HG03039 (cell line): ENCODE measurements around the gene C1QTNF3.
"Not testable (repeated sequence)": the region's sequence is repeated elsewhere in the genome, so short reads cannot be mapped to it uniquely, and the experiment has no call there.

Experiments used
- ATAC-seq: cut with Tn5 transposase; IDR thresholded peaks from one replicate; pipeline ENCODE4 v1.9.1; 2021; ENCODE audit warnings: mild to moderate bottlenecking, moderate library complexity; ENCODE audit not compliant: unreplicated experiment

C1QTNF3 gene, protein sequence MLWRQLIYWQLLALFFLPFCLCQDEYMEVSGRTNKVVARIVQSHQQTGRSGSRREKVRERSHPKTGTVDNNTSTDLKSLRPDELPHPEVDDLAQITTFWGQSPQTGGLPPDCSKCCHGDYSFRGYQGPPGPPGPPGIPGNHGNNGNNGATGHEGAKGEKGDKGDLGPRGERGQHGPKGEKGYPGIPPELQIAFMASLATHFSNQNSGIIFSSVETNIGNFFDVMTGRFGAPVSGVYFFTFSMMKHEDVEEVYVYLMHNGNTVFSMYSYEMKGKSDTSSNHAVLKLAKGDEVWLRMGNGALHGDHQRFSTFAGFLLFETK

DNA sequence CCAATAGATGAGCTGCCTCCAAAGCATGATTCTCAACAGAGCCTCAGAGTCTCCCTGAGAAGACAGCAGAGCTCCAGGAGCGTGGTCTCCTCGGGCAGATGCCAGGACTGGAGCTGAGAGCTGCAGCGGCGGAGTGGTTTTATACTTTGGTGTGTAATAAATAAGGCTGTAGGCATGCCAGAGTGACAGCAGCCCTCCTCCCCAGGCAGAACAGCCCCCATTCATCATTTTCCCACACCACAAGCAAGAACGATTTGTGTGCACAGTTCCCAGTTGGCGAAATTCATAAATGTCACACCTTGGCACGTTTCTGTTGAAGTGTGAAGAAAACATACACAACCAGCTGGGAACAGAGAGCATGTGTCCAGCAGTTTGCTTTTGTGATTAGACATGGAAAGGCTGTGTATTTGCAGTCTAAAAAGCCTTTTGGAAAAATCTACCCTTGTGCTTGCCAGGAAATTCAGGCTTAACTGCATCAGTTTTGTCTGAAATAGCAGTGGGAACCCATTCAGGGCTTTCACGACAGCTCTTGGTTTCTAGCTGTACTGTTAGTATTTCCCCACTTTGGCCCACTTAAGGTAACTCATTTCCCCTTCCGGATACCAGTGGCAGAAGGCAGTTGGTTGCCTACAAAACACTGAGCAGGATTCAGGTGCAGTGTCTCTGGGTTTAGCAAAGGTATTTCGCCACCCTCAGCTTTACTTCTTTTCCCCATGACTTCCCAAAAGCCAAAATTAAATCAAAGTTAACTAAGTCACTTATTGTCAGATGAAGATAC lies at the start of gene C1QTNF3:
TSS of gene C1QTNF3 (minus strand) at position 115 of the 778 bp plus-strand sequence. CDS start at position 27, 88 bp downstream.
- no peak for ATAC-seq

DNA sequence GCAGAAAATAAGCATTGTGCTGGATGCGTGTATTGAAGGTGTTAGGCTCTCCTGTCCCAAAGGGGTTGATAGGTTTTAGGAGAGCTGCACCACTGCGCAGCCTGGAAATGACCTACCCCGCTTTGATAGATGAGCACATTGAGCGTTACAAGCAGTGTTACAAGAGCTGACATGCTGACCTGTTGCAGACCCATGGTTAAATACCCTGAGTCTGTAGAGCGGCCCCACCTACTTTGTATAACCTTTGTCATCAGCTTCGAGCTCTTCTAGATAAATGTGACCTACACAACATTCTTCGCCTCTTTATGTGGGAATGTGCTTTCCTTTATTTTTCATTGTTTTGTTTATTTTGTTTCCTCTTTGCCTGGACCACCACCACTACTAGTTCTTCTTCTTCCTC lies 48.0 kb upstream of the C1QTNF3 start:
- not testable (repeated sequence) for ATAC-seq

DNA sequence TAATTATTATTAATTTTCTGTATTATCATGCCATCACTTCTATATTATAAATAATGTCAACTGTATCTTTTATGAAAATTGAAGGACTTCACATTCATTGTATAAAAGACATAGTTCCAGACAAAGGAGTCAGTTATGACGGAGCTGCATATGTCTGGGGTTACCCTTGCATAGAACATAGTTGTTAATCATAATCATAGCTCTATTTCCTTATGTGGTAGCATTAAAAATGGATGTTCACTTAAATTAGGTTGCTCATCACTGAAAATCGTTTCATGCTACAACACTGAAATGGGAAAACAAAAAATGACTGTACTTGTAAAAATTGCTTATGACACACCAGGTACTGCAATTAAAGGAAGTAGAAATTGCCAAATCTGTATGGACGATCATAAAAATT lies 46.8 kb upstream of the C1QTNF3 start:
- ATAC-seq: not testable (repeated sequence)

DNA sequence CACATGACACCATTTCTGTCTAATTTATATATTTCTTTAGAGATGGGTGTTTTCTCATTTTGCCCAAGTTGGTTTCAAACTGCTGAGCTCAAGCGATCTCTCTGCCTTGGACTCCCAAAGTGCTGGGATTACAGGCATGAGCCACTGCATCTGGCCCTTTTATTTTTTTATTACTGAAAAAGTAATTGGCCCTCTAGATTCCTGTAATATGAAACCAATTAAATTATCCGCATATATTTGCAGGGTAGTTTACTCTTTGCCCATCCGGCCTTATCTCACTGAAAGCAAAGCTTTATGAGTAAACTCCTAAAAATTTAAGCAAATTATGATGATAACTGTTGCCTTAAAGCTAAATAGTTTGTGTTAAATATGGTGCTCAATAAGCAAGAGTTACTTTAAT lies 44.7 kb upstream of the C1QTNF3 start:
- ATAC-seq: not testable (repeated sequence)

DNA sequence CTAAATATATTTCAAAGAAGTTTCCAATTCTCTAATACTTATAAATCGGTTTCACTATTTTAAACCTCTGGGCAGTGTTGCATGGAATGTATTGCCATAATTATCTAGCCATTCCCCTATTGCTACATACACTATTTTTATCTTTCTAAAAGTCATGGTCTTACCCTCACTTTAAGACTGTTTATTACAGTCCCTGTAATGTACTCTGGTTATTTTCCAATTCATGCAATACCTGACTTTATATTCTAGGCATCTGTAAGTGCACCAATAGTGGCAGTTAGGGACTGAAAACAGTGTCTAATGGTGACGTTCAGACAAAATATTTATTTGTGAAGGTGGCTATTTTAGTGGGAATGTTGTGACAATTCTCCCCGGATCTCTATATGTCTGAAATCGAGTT lies 40.9 kb upstream of the C1QTNF3 start:
- ATAC-seq: not testable (repeated sequence)

DNA sequence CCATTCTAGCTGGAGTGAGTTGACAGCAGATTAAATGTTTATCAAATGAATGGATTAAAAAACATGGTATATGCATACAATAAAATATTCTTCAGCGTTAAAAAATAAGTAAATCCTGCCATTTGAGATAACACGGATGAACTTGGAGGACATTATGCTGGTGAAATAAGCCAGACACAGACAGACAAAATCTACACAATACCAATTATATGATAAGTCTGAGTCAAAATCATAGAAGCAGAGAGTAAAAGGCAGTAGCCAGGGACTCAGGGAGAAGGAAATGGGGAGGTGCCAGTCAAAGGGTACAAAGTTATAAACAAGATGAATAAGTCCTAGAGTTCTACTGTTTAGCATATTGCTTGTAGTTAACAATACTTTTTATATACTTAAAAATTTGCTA lies 36.5 kb upstream of the C1QTNF3 start:
- ATAC-seq: not testable (repeated sequence)

DNA sequence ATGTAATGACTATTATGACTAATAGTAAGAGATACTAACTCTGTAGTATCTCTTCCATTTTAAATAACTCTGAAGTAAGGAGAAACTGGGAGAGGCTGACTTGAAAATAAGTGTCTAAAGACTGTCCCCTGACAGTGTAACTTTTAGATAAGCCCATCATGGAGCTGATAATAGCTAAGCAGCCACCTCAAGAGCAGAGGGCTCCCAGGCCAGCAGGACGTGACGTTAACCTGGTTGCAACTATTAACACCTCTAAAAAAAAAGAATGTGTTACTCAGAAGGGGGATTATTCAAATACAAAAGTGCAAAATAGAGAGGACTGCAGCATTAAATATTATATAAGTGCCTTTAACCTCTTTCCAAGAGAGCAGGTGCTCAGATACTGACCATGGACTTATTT lies 34.6 kb upstream of the C1QTNF3 start:
- ATAC-seq: not testable (repeated sequence)

DNA sequence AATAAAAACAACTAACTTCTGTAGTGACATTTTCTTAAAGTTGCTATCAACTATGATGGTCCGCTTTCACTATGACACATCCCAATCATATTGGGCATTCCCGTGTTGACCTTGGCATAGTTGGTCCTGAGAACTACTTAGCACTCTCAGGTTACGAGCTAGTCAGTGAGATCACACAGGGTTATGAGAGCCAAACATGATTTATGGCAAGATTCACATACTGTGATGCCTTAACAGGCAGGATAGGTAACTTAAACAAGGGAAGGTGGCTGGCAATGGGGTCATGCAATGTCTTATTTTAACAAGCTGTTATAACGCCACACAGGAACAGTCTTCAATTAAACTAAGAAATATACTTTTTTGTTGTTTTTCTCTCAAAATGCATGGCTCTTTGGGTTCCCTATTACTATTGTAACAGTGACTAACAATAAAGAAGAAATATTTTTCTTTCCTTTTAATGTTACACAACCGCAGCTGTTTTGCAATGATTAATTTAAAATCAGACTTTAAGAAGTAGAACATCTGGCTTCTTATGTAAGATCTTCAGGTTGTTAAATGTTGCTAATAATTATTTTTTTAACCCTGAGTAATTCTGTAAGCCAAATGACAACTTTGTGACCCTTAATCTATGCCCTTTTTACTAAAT lies 33.8 kb upstream of the C1QTNF3 start:
- not testable (repeated sequence) for ATAC-seq

DNA sequence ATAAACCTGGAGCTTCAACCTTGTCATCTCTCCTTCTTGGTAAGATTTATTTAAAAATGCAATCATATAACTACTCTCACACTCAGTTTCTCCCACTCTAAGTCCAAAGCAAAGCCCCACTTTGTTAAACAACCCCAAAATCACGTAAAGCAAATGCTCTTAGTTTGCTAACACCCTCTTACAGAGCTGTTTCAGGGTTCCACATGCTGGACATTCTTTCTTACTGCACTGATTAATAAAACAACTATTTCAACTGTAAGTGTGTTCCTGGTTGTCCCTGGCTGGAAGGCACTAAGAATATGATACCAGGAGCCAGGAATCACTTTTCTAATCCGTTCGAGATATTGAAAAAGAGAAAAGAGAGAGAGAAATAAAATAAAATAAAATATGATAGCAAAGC lies 31.5 kb upstream of the C1QTNF3 start:
- not testable (repeated sequence) for ATAC-seq

DNA sequence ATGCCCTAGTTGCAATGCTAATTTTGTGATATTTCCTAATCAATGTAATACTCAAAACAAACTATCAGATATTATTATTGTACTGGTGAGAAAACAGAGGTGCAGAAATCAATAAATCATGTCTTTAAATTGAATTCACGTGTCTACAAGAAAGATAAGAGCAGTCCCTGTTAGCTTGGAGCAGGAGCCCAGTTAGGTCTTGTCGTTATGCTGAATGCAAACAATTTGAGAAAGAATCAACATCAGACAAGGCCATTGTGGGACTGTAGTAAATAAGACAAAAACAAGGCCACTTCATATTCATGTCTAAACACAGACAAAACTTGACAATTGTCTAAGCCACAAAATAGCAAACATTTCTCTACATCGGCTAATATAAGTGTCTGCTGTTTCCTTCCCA lies 31.1 kb upstream of the C1QTNF3 start:
- ATAC-seq: not testable (repeated sequence)

DNA sequence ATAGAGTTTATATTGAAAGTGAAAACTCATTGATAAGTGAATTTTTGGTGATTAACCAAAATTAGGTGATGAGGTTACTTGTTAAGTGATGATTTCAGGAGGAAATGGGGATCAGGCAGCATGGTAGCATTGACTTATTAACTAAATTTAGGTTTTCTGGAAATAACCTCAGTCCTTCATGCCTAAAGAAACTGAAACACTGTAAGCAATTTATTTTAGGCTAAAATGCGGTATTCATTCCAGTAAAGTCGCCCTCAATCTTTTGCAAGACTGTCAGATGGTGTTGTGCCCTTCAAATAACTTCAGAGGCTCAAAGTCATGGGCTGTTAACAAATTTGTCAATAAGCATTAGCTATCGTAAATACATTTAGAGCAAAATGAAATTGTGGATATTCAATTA lies 27.6 kb upstream of the C1QTNF3 start:
- not testable (repeated sequence) for ATAC-seq

DNA sequence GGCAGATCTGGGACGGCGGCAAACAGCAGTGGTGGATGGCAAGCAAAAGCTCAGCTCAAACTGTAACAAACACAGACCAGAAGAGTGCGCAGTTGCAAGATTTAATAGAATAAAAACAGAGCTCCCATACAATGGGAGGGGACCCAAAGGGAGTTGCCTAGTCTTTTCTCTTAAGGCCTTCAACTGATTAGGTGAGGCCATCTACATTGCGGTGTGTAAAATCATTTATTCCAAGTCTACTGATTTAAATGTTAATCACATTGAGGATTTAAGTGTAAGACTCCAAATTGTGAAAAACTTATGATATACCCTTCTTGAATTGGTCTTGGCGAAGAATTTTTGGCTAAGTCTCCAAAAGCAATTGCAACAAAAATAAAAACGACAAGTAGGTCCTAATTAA lies 21.6 kb upstream of the C1QTNF3 start:
- ATAC-seq: no peak

DNA sequence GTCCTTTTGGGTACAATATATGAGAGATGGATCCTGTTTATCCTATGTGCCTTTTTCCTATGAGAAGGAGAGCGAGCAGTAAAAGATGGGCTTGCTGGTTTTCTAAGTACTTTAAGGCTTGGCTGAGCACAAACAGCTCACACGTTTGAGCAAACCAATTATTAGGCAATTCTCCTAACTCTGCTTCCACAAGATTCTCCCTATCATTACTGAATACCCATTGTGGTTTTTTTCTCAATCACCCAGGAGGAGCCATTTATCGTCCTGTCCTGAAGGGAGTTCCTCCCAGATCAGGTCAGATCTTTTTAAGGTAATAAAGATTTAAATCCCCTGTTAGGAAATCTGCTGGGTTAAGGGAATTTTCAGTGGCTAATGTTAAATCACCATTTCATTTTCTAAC lies 19.4 kb upstream of the C1QTNF3 start:
- no peak for ATAC-seq

DNA sequence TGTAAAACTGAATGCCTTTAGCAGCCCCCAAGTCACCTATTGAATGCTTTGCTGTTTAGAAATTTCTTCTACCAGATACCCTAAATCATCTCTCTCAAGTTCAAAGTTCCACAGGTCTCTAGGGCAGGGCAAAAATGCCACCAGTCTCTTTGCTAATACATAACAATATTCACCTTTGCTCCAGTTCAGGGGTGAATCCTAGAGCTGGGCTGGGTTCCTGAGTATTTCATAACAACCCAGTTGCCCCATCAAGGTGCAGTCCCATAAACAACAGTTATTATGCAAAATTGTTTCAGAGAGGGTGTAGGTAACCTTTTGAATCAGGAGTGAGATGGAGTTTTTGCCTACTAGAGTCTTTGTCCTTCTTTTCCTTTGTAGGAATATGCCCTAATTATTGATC lies 19.0 kb upstream of the C1QTNF3 start:
- ATAC-seq: no peak

DNA sequence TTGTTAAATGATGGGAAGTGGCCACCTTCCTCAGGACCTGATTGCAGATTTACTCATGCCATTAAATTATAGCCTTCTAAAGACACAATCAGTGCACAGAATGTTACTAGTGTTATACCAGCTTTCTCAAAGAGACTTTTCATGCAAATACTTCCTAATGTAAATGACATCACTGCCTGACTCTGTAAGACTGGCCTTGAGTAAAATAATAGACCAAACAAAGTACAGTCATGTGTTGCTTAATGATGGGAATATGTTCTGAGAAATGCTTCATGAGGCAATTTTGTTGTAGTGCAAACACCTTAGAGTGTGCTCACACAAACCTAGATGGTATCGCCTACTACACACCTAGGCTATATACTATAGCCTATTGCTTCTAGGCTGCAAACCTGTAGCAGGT lies 17.0 kb upstream of the C1QTNF3 start:
- no peak for ATAC-seq

DNA sequence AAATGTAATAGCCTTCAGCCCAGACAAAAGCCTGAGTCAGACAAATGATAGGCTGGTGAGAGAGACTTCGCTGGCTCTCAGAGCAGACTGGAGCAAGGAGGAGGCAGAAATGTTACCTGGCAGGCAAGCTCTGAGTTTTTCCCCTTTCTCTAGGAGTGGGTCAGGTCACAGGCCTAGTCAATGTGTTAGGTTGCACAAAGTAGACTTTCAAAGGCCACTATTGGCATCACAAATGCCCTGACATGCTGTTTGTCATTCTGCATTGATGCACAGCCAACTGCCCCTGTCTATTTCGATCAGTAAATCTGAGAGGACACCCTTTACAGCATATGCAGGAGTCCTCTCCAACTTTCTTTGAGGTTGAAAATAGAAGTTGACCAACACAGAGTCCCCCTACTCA lies 15.5 kb upstream of the C1QTNF3 start:
- ATAC-seq: no peak

DNA sequence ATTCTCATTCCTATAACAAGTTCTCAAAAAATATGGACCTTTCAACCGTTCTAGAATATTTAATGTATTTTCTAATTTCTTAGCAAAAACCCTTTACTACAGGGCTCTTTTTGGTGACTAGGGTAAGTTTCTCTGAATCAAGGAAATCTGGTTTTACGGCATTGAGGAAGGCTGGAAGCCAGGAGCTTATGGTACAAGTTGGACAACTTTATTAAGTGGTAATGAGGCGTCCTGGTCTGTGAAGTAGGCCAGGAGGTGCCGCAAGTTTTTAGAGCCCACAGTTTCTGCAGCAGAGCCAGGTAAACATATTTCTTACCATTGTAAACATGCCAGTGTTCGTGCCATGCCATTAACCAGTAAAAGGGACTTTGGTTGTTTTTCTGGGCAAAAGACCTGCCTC lies 14.6 kb upstream of the C1QTNF3 start:
- ATAC-seq: no peak

DNA sequence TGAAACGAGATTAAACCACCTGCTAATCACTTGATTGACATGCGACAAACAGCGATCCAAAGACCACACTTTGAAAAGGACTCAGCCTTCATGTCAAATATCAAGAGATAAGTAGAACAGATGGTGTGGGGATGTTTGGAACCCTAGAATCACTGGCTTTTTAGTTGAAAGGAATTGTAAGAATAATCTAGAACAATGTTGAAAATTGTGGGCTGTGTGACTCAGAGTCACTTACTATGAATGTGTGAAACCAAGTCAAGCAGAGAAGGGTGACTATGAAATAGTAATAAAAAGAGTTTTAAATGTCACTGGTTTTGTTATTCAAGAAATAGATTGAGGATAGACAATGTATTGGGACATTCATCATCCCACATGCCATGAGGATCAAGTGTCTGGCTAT lies 14.1 kb upstream of the C1QTNF3 start:
- no peak for ATAC-seq

DNA sequence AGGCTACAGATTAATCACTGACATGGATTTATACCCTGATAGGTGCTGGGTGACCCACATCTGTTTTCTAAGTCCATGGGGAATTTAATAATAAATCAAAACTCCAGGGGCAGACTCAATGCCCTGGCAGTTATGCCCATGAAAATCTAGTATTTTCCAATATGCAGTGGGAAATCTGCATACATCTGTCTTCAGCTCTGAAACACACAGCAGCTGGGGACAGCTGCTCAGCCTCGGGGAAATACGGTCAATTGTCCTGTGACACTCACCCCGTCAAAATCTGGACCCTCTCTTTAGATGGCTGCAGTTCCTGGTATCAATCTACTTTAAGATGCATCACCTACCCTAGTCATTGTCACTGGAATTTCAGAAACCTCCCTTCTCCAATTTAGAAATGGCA lies 12.7 kb upstream of the C1QTNF3 start:
- ATAC-seq: no peak

DNA sequence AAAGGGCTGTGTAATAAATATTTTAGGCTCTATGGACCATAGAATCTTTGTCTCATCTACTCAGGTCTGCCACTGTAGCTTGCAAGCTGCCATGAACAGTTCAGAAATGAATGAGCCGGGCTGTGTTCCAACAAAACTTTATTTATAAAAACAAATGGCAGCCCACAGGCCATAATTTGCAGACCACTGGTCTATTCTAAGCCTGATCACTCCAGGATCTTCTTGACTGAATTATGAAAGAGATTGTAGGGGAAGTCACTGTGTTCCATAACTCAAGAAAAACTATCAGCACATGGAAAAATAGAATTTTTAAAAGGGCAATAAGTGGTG lies 11.4 kb upstream of the C1QTNF3 start:
- ATAC-seq: no peak

DNA sequence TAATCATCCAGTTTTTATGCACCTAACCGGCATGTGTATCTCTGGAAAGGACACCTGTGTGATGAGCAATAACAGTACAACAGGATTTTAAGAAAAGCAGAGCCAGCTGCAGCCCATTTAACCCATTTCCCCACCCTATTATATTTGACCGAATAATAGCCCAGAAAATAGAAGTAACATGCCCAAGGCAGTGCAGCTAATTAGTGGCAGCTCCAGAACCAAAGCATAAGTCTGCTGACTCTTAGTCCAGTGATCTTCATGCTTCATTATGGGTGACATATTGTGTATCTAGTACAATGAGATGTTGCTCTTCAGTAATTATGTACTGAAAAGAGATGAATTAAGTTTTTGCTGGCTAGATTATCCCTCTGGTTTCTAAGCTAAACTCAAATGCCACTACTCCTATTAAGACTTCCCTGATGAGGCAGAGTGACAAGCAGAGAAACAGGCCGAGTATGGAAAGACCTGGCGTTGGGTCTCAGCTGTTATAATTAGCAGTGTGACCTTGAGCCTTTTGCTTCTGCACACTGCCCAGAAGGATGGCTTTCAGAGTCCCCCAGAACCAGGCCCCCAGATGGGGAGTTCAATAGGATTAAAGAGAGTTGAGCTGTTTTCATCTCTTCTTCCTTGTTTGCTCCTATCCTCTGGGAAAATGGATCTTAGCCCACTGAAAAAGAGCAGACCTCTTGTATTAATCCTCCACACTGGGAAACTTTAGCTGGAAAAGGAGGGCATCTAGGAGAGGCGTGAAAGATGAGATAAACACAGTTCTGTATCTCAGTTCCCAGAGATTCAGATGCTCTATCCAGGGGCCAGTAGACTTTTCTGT lies 10.8 kb upstream of the C1QTNF3 start:
- no peak for ATAC-seq
